HG02840 (cell line): Measurements from ENCODE around the gene LHPP.
"Not testable (repeated sequence)": the region's sequence is repeated elsewhere in the genome, so short reads cannot be mapped to it uniquely, and the experiment has no call there.

Source experiments
- ATAC-seq: cut with Tn5 transposase; IDR thresholded peaks from one replicate; pipeline ENCODE4 v1.9.1; 2021; ENCODE audit warnings: mild to moderate bottlenecking, moderate library complexity, moderate number of reproducible peaks; ENCODE audit not compliant: unreplicated experiment, low FRiP score

The LHPP gene

DNA sequence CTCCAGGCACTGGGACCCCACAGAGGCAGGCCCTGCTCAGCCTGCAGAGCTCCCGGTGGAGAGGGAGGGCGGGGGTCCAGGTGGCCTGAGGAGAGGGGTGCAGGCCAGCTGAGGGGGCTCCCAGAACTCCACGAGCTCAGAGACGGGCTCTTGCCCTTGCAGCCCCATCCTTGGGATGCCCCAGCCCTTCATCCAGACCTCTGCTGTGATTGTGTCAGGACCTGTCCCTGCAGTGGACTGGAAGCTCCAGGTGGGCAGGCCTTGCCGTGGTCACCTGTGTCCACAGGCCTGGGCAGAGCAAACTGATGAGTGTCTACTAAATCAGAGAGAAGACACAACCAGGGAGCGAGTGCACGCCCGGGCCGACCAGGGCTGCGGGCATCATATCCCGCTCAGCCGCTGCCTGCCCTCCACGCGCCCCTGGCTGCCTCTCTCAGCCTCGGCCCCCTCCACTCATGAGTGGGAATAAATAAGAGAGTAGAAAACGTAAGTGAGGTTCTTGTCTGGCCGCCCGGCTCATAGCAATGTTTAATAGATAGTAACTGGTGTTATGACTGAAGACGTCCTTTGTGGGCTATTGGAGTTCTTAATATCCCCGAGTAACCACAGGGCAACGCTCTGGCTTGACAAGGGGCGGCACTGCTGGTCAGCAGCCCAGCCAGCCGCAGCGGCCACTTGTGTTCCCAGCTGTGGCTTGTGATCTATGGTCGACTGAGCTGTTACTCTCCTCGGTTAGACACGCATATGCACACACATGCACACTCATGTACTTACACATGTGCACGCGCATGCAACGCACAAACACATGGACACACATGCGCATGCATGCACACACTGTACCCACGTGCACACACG lies 105.6 kb downstream of the LHPP start:
- ATAC-seq, result no peak

DNA sequence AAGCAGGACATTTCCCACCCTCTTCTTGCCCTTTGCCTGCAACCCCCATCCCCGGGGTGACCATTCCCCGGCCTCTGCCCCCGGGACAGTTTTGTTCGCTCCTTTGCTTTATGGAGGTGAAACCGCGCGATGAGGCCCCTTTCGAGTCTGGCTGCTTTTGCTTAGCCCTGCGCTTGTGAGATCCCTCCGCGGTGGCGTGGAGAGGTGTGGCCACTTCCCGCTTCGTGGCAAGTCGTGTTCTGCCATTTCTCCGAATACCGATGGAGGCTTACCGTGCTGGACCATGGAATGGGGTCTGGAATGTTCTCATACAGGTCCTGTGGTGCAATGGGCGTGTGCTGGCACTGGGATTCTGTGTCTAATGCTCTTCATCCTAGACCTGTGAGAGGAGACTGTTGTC lies 106.7 kb downstream of the LHPP start:
- ATAC-seq, result no peak

DNA sequence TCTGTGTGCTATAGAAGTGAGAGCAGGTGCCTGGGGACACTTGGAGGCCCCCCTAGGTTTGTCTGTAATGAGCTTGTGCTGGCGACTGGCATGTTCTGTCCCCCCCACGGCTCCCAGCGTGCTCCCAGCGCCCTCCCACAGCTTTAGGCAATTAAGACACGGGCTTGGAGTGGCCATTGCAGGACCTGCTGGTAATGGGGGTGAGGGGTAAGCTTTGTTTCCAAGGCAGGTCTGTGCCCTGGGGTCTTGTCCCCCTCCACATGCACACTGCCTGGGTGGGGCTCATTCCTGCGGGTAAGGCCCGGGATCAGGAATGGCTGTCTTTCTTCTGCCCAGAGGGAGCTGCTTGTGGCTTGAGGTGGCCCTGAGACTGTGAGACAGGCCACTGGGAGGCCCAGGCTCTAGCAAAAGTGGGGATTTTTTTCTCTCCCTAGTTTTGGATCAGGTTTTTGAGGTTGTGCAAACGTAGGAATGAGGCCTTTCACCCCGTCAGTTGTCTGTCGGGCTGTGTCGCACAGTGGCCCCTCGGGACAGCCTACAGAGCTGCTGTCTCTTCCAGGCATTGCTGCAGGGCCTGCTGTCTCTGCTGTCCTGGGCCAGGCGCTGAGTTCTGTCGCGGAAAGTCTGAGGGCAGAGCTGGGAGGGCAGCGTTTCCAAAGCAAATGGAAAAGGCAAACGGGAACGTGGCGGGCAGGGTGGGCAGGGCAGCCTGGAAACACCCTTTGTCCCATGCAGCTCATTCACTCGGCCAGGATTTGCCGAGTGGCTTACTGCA lies 107.4 kb downstream of the LHPP start:
- ATAC-seq, result no peak

DNA sequence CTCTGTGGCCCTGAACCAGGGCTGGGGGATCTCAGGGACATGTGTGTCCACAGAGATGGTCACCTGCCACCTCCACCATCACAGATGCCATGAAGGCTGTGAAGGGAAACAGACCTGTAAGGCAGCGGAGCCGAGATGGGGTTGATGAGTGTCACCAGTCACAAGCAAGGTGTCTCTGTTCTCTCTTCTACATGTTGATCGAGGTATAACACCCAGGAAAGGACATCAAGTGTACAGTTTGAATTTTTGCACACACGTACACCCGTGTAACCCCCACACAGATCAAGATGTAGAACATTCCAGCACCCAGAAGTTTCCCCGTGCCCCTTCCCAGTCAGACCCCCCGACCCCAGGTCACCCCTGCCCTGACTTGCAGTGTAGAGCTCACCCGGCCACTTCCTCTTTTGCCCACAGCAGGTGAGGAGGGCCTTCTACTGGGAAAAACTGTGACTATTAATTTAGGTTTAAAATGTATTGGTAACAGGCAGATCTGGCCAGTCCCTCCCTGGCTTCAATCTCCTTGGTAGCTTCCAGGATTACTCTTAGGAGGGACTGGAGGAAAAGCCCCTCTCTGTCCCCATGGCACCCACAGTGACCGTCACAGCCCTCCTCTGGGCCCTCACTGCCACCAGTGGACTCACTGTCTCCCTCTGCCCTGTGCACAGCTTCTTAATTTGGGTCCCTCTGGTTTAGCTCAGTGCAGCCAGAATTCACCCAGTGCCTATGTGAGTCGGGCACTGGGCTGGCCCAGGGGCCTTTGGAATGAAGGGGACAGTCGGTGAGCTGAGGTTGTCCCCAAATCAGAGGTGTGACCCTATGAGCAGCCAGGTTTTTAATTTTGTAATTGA lies 108.2 kb downstream of the LHPP start:
- ATAC-seq, result no peak

DNA sequence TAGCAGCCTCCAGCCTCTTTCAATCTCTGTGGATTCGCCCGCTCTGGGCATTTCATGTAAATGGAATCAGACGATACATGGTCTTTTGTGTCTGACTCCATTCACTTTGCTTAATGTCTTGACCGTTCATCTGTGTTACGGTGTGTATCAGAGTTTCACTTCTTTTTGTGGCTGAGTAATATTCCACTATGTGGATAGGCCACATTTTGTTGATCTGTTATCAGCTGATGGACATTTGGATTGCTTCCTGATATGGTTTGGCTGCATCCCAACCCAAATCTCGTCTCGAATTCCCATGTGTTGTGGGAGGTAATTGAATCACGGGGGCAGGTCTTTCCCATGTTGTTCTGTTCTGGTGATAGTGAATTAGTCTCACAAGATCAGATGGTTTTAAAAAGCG lies 109.0 kb downstream of the LHPP start:
- no peak for ATAC-seq

DNA sequence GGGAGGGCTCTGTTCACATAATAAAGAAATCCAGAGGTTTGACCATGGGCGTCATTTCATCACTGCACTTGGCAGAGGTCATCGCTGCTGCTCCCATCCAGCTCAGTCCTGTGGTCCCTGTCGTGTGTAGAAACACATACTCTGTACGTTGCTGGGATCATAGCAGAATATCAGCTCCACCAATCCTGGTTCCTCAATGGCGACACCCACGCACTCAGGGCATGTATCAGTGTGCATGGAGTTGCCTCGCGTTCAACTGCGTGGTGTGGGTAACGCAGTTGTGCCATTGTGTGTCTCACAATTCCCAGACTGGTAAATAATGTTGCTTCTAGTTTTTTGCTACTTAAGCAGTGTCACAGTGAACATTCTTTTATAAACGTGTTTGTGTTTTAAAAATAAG lies 111.1 kb downstream of the LHPP start:
- no peak for ATAC-seq

DNA sequence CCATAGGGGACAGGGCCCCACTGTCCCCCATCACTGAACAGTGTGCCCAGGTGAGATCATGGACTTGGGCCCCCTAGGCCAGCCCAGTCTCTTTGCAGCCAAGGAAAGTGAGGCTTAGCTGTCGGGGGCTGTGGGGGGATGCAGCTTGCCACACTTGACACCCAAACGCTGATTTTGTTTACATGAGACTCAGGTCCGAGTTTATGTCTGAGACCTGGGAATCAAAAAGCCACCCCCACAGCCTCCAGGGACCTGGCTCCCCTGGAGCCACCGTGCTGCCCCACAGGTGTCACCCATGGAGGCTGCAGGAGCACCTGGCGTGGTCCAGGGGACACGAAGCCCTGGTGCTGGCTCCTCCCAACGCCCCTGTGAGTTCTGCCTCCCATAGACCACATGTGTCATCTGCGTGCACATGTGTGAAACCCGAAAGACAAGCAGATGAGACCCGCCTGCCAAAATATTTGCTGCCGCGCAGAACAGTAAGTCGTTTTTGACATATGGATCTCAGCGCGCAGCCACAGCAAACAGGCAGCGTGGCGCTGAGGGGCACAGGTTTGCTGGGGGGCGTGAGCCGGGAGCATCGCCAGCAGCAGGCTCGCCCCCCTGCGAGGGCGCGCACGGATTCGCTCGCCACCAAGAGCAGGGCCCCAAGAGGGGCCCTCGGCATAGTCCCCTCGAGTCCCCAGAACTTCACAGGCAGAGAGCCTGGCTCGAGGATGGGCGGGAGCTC lies 112.3 kb downstream of the LHPP start:
- no peak for ATAC-seq

DNA sequence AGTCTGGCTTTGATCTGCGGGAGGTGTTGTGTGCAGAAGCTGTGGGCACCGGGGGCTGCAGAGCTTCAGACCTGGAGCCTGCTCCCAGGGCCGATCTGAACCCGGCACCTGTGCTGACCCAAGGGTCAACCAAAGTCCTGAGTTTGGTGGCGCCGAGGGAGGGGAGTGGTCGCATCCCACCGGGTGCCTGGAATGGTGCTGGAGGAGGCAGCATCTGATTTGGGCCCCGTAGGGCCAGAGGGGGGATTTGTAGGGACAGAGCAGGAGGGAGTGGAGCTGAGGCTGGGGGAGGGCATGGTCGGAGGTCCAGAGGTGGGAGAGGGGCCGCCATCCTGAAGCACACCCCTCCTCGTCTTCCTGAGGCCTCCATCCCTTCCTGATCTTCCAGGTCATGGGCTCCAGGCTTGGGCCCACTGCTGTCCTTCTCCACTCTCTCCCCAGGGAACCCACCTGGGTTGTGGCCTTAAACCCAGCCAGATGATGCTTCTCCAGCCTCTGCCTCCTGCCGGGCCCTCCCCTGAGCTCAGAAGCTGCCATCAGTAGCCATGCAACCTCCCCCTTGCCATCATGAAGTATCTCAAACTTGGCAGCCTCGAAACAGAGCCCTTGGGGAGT lies 112.9 kb downstream of the LHPP start:
- ATAC-seq, result no peak

DNA sequence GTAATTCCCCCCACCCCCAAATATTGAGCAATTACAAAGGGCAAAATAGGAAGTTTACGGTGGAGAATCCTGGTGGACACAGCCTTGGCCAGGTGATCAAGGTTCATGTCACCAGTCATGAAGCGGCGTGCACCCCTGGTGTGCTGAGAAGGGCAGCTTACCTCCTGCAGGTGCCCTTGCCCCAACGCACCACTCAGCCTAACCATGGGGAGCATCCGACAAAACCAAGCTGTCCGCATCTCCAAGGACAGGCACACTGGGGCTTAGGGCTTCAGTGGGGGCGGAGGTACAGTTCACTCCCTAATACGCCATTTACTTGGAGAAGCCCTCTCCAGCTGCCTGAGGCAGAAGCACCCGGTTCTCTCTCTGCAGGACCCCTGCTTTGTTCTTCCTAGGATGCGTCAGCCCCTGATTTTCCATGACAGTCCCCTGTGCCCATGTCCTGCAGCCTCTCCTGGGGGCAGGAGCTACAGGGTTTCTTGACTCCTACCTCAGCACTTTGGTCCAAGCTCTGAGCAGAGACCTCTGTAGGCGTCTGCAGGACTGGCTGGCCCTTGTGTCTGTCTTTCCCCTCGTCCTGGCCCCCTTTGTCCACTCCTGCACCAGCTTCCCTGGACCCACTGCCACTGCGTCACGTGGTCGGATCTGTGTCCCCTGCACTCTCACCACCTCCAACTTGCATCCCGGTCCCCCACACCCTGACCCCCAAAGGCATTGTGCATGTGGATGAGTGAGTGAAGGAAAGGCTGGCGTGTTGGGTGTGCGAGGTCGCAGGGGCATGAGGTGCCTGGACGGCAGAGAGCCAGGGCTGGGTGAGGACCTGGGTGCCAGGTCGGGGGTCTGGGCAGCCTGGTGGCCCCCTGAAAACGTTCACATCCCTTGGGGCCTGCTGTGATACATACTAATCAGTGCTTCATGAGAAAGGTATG lies 113.7 kb downstream of the LHPP start:
- ATAC-seq, result no peak

DNA sequence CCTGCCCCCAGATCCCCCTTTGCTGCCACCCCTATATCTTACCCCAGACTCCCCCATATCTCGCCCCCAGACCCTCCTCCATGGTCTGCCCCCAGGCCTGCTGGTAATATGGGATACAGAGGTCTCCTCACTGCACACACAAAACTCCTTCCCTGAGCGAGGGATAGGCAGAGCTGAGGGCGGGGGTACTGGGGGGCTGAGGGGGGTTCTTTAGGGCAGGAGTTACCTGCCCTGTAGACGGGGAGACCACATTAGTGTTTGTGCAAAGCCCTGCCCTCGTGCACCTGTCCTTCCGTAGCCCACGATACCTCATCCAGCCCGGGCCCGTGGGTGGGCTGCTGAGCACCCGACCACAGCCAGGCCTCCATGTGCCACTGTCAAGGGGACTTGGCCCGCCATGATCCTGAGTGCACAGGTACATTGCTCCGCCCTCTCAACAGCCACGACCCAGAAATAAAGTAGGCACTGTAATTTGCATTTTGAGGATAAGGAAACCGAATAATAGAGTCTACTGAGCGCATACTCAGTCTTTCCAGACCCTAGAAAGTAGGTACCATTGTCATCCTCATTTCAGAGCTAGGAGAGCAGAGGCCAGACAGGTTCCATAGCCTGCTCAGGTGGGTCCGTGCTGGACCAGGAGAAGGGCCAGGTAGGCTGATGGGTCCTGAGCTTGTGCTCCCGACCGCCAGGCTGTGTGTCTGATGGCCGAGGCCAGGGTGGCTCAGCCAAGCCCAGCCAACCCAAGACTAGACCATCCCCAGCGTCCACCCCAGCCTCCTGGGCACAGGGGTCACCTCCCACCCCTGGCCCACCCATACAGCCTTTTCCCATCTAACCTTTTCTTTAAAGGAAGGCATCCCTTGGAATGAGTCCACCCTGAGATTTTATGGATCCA lies 115.2 kb downstream of the LHPP start:
- ATAC-seq, result no peak

DNA sequence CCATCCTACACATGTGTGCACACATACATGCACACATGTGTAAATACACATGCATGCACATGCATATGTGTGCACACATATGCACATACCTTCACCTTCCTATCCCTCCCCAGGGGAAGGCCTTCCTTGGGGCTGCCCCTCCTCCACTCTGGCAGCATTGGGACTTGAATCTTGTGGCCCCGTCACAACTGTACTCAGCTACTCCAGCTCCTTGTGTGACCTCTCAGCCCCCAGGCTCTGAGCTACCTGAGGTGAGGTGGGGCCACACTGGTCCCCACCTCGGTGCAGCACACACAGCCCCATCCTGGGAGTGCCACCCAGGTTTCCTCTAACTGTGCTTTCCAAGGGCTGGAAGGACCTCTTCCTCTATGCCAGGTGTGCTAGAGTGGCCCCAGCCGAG lies 116.0 kb downstream of the LHPP start:
- ATAC-seq, result no peak

DNA sequence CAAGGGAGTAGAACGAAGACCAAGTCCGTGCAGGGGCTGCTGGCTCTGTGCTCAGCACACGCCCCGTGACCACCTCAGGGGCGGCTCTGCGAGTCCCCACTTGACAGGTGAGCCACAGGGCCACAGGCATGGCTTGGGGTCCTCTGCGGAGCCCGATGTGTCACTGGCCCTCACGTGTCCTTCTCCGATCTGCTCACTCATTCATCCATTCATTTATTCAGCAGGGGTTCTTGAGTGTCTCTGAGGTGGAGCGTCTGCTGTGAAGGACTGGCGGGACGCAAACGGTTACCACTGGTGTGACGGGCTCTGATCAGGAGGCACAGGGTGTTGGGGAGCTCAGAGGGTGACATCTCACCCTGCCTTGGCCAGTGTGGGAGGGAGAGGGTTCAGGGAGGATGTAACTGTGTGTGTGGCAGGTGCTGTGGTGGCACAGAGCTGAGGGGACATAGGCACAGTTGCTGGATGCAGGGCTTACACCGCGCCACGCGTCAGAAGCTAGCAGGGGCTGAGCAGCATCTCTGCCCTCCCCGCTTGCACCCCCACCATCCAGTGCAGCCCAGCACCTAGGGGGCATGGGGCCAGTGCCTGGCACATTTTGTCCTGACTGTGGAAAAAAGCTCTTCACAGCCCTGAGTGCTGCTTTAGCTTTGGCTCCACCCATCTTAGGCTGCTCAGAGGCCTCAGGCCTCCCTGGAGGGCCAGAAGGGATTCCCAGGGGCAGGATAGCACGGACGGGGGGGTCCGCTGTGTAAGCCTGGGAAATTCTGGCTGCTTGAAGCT lies 116.8 kb downstream of the LHPP start:
- ATAC-seq, result no peak

DNA sequence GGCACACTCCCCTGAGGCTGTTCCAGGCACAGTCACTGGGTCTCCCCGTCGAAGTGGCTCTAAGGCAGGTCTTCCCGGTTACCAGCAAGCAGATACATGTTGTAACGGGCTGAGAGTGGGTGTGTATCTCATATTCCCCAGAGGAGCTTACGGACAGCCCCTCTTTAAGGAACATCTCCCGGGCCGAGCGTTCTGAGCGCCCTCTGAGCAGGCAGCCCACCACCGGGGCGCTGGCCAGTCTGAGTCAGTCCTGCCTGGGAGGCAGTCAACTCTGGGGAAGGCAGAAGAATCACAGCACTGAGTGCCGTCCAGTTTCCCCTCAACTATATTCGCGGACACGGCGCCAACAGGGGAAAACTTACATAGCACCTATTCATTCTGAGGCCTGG lies 117.4 kb downstream of the LHPP start:
- no peak for ATAC-seq

DNA sequence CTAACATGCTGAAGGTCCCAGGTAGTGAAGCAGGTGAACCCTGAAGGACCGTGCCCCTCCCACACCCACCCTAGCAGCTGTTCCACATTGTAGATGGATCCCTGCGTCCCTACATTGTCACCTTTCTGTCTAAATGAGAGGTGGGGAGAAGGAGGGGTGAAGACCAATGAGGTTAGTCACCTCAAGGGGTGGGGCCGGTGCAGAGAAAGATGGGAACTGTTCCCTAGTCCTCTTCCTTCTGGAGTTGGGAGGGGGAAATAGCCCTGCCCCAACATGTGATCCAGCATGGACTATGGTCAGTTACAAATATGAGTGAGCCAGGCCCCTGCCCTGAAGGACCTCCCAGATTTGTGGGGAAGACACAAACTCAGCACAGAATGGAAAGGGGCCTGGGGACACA lies 124.5 kb downstream of the LHPP start:
- ATAC-seq, result no peak

DNA sequence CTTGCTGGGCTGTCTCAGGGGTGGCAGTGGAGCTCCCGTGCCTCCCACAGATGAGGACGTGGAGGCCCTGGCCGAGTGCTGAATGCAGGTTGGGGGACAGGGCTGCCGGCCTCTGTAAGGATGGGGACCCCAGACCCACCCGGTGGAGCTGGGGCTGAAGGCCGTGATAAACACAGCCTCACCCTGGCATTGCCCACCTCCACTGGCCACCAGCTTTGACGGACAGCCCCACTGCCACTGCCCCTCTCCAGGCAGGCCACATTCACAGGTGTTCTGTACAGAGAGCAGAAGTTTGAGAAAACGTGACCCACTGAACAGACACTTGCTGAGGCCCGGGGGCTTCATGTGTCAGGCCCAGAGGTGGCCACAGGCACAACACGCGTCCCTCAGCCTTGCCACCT lies 126.2 kb downstream of the LHPP start:
- ATAC-seq, result no peak

DNA sequence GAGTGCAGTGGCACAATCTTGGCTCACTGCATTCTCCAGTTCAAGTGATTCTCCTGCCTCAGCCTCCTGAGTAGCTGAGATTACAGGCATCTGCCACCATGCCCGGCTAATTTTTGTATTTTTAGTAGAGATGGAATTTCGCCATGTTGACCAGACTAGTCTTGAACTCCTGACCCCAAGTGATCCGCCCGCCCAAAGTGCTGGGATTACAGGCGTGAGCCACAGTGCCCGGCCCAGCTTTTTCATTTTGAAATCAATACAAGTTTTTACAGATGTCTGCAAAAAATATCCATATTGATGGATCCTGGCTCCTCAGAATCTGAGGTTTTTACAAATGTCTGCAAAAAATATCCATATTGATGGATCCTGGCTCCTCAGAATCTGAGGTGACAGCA lies 126.7 kb downstream of the LHPP start:
- not testable (repeated sequence) for ATAC-seq
